H1 (cell line): ENCODE results near the gene FAM50A.

ENCODE experiments used
- ATF2 ChIP-seq: IDR thresholded peaks from 2 replicates; pipeline ENCODE4 v1.6.1; 2012; ENCODE audit warnings: low read length, inconsistent platforms
- BCL11A ChIP-seq, 2 experiments: IDR thresholded peaks; one replicate each; pipeline ENCODE4 v1.6.1; 2011; ENCODE audit warnings: low read depth in 2 of 2, low read length in 2 of 2, mild to moderate bottlenecking in 2 of 2
- BRCA1 ChIP-seq: IDR thresholded peaks from 2 replicates; pipeline ENCODE4 v1.6.1; 2012; ENCODE audit warnings: low read depth, low read length, improper control_type of control experiment
- CHD1 ChIP-seq: IDR thresholded peaks from 2 replicates; pipeline ENCODE4 v1.6.1; 2012; ENCODE audit warnings: low read depth, low read length, improper control_type of control experiment
- CTCF ChIP-seq, 3 experiments: IDR thresholded peaks; 1 replicate in 2 of 3; 2 replicates in 1 of 3; pipeline versions ENCODE4 v1.5.1 to v1.6.1; 2011; ENCODE audit warnings: low read length in 3 of 3, mild to moderate bottlenecking in 3 of 3, inconsistent platforms in 2 of 3, low read depth in 1 of 3, moderate library complexity in 1 of 3; ENCODE audit not compliant: insufficient read depth in 1 of 3; ENCODE audit errors: control extremely low read depth in 1 of 3
- EGR1 ChIP-seq: IDR thresholded peaks from 2 replicates; pipeline ENCODE4 v1.6.1; 2011; ENCODE audit warnings: low read depth, low read length, borderline replicate concordance
- EZH2 ChIP-seq: fragments of 200-600 bp; sonication (generic); IDR thresholded peaks from 2 replicates; pipeline ENCODE4 v1.7.1; 2012; ENCODE audit warnings: low read depth, mild to moderate bottlenecking, moderate library complexity, low read length, inconsistent platforms; ENCODE audit not compliant: severe bottlenecking
- MAX ChIP-seq: IDR thresholded peaks from 2 replicates; pipeline ENCODE4 v1.6.1; 2012; ENCODE audit warnings: inconsistent platforms
- POLR2A ChIP-seq, 2 experiments: IDR thresholded peaks; 1 replicate in 1 of 2; 2 replicates in 1 of 2; pipeline ENCODE4 v1.6.1; 2011; ENCODE audit warnings: low read depth in 2 of 2, low read length in 2 of 2, mild to moderate bottlenecking in 2 of 2; ENCODE audit errors: control extremely low read depth in 1 of 2
- RAD21 ChIP-seq, 2 experiments: IDR thresholded peaks in 1 of 2; conservative IDR thresholded peaks in 1 of 2; 2 replicates each; pipeline ENCODE4 v1.6.1; 2011; ENCODE audit warnings: low read depth in 2 of 2, low read length in 2 of 2, improper control_type of control experiment in 1 of 2, inconsistent platforms in 1 of 2, mild to moderate bottlenecking in 1 of 2, moderate library complexity in 1 of 2
- SP1 ChIP-seq: IDR thresholded peaks from 2 replicates; pipeline ENCODE4 v1.6.1; 2011; ENCODE audit warnings: low read depth, low read length
- SUZ12 ChIP-seq: fragments of 200-600 bp; sonication (generic); IDR thresholded peaks from 2 replicates; pipeline ENCODE4 v1.6.1; 2012; ENCODE audit warnings: mild to moderate bottlenecking, inconsistent platforms, low read length, moderate library complexity, mixed read lengths
- TAF1 ChIP-seq: IDR thresholded peaks from 2 replicates; pipeline ENCODE4 v1.6.1; 2011; ENCODE audit warnings: mild to moderate bottlenecking, low read depth, low read length
- ZNF274 ChIP-seq: IDR thresholded peaks from 2 replicates; pipeline ENCODE4 v1.7.0; 2012; ENCODE audit warnings: low read length, borderline replicate concordance; ENCODE audit errors: extremely low read depth

GRCh38 chrX:154404625-154405192 is 39.2 kb upstream of the FAM50A start:
- TF ChIP-seq BRCA1 (no peak), CTCF (IDR thresholded peaks at IDR 0.05; ENCODE audit: control extremely low read depth in 1 of 3, insufficient read depth in 1 of 3, low read depth in 1 of 3, low read length in 3 of 3) (no peak), SUZ12 (no peak), POLR2A (IDR thresholded peaks at IDR 0.05; ENCODE audit: control extremely low read depth in 1 of 2, low read depth in 2 of 2, low read length in 2 of 2) (no peak), ZNF274 (no peak), EGR1 (no peak), TAF1 (no peak), EZH2 (no peak), MAX (no peak), RAD21 (IDR thresholded peaks at IDR 0.05 in 1 of 2, conservative IDR thresholded peaks at IDR 0.05 in 1 of 2; ENCODE audit: low read depth in 2 of 2, low read length in 2 of 2) (no peak), SP1 (no peak), BCL11A (IDR thresholded peaks at IDR 0.05; ENCODE audit: low read depth in 2 of 2, low read length in 2 of 2) (no peak), CHD1 (no peak), ATF2 (no peak)
